SK-N-SH (cell line): Measurements from ENCODE around the gene ICA1. TPM values are rescaled to one million over a fixed set of nuclear protein-coding genes. Genes with fewer than 3 reads are reported as not detected.

ENCODE experiments used
- polyA plus RNA-seq, 3 experiments: library from polyadenylated mRNA; depleted of rRNA; stranded (reverse); fragments of >200 nt; gene quantifications; 2 replicates each; pipeline ENCODE4 v1.2.3, GENCODE V29; 2012
- small RNA-seq, 7 experiments: library from RNA; depleted of rRNA; stranded (forward); fragments of <200 nt; gene quantifications; one replicate each; pipeline ENCODE3, GENCODE V24; 2012

Gene ICA1
- polyA plus RNA-seq, 1 of the 3 experiments (the other 2 are of a cell fraction): 2.4 TPM

Small RNAs within 50 kb of the gene (small RNA-seq; reads per million reads assigned to genes)
- 0 reads per million in 7 experiments for gene AC007009.1

Other genes starting within 250 kb of the ICA1 start
- gene NXPH1, start 171.4 kb upstream of the ICA1 start, polyA plus RNA-seq (2012; rRNA removed): not detected in 2 replicates